ENCODE data around the gene PUM1.

- TF ChIP-seq CTCF (conservative IDR thresholded peaks at IDR 0.05 in 1 of 2, IDR thresholded peaks at IDR 0.05 in 1 of 2; ENCODE audit: low read depth in 1 of 2, low read length in 2 of 2) (no peak), EZH2 (IDR thresholded peaks at IDR 0.05; ENCODE audit: low read length, missing control alignments) (no peak)
Observed at GRCh38 chr1:30965924-30966599, 99.5 kb downstream of the PUM1 start.
